ENCODE data around the gene TIGIT. TPM values are rescaled to one million over a fixed set of nuclear protein-coding genes. Genes with fewer than 3 reads are reported as not detected.

Gene TIGIT
- total RNA-seq, 1 experiment from 2014 or later, result not detected

- Mint-ChIP-seq H3K27ac (peak overlapping the region in 1 of 3 experiments; percentile 40; a peak in 1 of 7 replicates), H3K4me1 (peaks cover 8 to 19% of the 10 kb centered on the region in 2 experiments), H3K36me3 (ENCODE audit: insufficient read depth in 1 of 3, low read depth in 3 of 3) (no peaks in the 10 kb centered on the region), H3K9me3 (no peaks in the 10 kb centered on the region), H3K27me3 (ENCODE audit: low read depth) (no peaks in the 10 kb centered on the region; the same call in 1 of the 2 replicates), H3K4me3 (no peak overlapping the region)
- Histone ChIP-seq H2BK120ac (ENCODE audit: low read depth, low read length, poor library complexity, severe bottlenecking) (no peak overlapping the region), H2AFZ (ENCODE audit: low read length) (no peak overlapping the region), H3K23ac (ENCODE audit: insufficient read length, low read depth, low read length) (no peak overlapping the region), H3K4me2 (ENCODE audit: insufficient read depth, insufficient read length, low read length) (no peak overlapping the region), H3K9ac (ENCODE audit: extremely low read depth, insufficient read length, low read length) (no peak overlapping the region), H4K20me1 (ENCODE audit: control insufficient read depth, insufficient read depth, insufficient read length) (peaks cover 2% of the 10 kb centered on the region), H3K4ac (ENCODE audit: low read depth, low read length) (no peak overlapping the region), H3K56ac (ENCODE audit: insufficient read length, low read depth, low read length) (no peak overlapping the region), H3K27ac (ENCODE audit: insufficient read length, low read depth, low read length) (no peak overlapping the region), H4K8ac (replicated peaks; ENCODE audit: insufficient read length, low read depth, low read length) (no peak overlapping the region), H3K14ac (ENCODE audit: insufficient read depth, low read length) (no peak overlapping the region), H4K91ac (ENCODE audit: insufficient read length, low read depth, low read length) (no peak overlapping the region), H3K9me3 (ENCODE audit: control insufficient read depth, low read depth, low read length) (no peaks in the 10 kb centered on the region), H3K79me2 (ENCODE audit: insufficient read depth, low read length) (no peaks in the 10 kb centered on the region), H2BK15ac (ENCODE audit: low read depth, low read length) (no peak overlapping the region), H3K4me1 (ENCODE audit: insufficient read depth, low read length) (peaks cover 4% of the 10 kb centered on the region; the same call in 1 of the 2 replicates), H3K79me1 (ENCODE audit: insufficient read depth, low read depth, low read length, poor library complexity, severe bottlenecking) (no peaks in the 10 kb centered on the region), H2BK20ac (ENCODE audit: low read depth, low read length, poor library complexity, severe bottlenecking) (no peak overlapping the region), H2BK5ac (ENCODE audit: insufficient read length, low read length) (no peak overlapping the region), H4K5ac (ENCODE audit: insufficient read length, low read depth, low read length) (no peak overlapping the region), H3T11ph (ENCODE audit: low read length) (no peak overlapping the region), H3K23me2 (ENCODE audit: insufficient read length, low read depth, low read length, poor library complexity, severe bottlenecking) (no peaks in the 10 kb centered on the region), H3K18ac (ENCODE audit: insufficient read length, low read depth, low read length) (no peak overlapping the region), H3K27me3 (ENCODE audit: insufficient read depth, low read length) (no peaks in the 10 kb centered on the region), H2BK12ac (ENCODE audit: insufficient read length, low read depth, low read length) (no peak overlapping the region), H2AK5ac (ENCODE audit: insufficient read length, low read length) (no peak overlapping the region)
- TF ChIP-seq CTCF (conservative IDR thresholded peaks at IDR 0.05), result peak; percentile 97
- whole genome bisulfite sequencing (ENCODE audit: extremely low coverage, insufficient read length, low lambda C conversion rate), result no CpG with 5 or more reads among the region's 23 CpGs
- peak; percentile 95 for DNase-seq
These were observed 2.6 kb upstream of the TIGIT start for GRCh38 chr3:114290911-114291901.
